GM19372 (cell line): ENCODE data around the gene SNAPC5.
"Not testable (repeated sequence)": the region's sequence is repeated elsewhere in the genome, so short reads cannot be mapped to it uniquely, and the experiment has no call there.

Source experiments
- ATAC-seq: cut with Tn5 transposase; IDR thresholded peaks from one replicate; pipeline ENCODE4 v1.9.1; 2021; ENCODE audit warnings: mild to moderate bottlenecking, low read depth, moderate library complexity; ENCODE audit not compliant: unreplicated experiment

The SNAPC5 gene, protein sequence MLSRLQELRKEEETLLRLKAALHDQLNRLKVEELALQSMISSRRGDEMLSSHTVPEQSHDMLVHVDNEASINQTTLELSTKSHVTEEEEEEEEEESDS

DNA sequence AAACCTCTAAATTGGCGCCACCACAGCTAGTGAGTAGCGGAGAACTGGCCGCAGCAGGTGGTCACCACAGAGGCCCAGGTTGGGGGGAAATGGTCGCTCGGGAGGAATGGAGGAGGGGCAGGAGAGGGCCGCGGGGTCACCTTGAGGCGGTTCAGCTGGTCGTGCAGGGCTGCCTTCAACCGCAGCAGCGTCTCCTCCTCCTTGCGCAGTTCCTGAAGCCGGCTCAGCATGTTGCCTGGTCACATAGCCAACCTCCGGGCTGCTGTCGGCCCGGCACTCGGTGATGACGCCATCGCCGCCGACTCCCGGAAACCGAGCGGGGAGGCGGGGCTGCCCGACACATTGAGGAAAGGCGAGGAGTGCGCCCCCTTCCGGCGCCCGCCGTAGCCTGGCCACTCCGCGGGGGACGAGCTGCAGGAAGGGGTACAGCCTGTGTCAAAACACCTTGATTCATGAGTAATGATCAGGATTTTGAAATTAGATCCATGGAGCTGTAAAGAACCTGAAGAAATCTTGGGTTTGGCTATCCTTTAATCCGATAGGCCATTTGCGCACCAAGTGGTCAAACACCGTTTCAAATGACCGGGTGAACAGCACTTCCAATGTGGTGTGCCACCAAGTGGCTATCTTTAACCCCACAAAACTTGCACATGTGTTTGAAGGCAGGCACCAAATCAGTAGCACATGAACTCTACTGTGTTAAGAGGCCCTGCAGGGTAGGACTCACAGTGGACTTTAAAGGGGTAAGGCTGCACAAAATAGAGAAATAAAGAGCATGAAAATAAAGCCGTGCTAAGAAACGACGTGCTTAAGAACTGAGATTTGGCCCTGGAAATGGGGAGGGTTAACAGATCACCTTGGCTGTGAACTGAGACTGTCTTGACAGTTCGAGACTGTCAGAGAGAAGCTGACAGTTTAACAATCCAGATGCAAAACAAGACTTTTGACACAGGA is at the start of gene SNAPC5:
Gene SNAPC5, minus strand, starts transcription at position 261 of the 954 bp plus-strand sequence. Its CDS starts 31 bp downstream, at position 230.
- ATAC-seq = peak; percentile 89

DNA sequence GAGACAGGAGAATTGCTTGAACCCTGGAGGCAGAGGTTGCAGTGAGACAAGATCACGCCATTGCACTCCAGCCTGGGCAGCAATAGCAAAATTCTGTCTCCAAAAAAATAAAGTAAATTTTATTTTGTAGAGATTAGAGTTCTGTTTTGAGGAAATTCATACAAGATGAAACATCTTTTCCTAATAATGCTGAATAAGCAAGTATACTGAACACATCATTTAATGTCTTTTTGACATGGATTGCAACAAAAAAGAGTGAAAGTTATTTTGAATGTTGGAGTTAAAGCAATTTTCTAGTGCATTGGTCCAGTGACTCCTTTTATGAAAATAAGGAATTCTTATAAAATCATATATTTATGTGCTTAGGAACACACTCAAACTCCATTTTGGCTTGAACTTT is 47.7 kb upstream of the SNAPC5 start:
- ATAC-seq = no peak

- no peak for ATAC-seq
These were observed 45.3 kb upstream of the SNAPC5 start for GRCh38 chr15:66542896-66543295.

- ATAC-seq = no peak
These were observed 37.5 kb upstream of the SNAPC5 start for GRCh38 chr15:66535056-66535455.

GRCh38 chr15:66524838-66525237 is 27.3 kb upstream of the SNAPC5 start:
- ATAC-seq = no peak

DNA sequence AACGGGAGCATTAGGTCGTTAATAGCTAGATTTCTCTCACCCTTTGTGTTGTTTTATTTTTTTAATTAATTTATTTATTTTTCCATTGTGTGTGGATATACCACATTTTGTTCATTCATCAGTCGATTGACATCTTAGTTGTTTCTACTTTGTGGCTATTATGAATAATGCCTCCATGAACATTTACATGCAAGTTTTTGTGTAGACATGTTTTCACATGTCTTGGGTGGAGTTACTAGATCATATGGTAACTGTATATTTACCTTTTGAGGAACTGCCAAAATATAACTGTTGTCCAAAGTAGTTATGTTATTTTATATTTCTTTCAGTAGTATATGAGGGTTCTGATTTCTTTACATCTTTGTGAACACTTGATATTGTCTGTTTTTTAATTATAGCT is 26.4 kb upstream of the SNAPC5 start:
- no peak for ATAC-seq

DNA sequence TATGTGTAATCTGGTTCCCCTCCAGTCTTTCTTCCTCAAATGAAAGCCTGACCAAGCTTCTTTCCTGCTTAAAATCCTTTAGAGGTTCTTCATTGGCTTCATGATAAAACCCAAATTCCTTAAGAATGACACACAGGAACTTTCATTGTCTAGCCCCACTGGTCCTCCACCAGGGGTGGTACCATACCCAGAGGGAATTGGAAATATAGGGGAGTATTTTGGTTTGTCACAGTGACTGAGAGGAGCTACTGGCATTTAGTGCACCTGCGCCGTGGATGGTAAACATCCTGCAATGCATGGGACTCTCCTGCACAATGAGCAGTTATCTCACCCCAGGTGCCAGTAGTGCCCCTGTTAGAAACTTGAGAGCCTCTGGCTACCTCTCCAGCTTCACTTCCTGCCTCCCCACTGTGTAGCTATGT is 18.4 kb upstream of the SNAPC5 start:
- no peak for ATAC-seq

GRCh38 chr15:66514586-66514985 is 17.0 kb upstream of the SNAPC5 start:
- no peak for ATAC-seq

DNA sequence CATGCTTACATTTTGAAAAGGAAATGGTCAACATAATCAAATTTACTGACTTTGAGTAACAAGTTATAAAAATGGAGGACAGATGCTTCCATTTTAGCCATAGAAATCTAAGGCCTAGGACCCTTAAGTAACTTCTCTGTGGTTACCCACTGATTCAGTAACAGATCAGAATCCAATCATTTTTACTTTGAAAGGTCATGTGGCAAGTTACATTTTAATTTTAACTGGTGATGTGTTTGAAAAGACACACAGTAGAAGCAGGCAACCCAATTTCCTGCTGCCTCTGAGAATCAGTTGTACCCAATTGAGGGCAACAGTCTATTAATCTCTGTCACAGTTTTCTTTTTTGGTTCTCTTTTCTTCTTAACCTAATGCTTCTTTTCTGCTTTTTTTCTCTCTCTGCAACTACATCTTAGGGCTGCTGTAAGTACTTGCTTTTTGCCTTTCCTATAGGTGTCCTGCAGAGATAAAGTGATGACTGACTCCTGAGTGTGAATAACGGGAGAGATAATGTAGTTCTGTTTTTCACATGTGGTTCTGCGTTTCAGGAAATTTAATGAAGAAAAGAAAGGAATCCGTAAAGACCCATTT is 10.8 kb upstream of the SNAPC5 start:
- no peak for ATAC-seq

DNA sequence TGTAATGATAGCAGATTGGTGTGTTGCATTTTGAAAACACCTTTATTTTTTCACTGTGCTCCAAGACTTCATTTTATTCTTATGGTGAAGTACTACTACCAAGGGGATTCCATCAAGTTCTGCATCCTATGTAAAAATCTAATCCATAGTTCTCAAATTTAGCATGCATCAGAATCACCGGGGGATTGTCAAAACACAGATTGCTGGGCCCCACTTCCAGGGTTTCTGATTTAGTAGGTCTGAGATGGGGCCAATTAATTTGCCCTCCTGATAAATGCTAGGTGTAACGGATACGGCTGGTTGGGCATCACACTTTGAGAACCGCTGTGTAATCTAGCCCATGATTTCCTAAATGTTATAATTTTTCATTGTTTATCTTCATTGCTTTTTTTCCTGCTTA is 8.3 kb upstream of the SNAPC5 start:
- ATAC-seq = no peak

DNA sequence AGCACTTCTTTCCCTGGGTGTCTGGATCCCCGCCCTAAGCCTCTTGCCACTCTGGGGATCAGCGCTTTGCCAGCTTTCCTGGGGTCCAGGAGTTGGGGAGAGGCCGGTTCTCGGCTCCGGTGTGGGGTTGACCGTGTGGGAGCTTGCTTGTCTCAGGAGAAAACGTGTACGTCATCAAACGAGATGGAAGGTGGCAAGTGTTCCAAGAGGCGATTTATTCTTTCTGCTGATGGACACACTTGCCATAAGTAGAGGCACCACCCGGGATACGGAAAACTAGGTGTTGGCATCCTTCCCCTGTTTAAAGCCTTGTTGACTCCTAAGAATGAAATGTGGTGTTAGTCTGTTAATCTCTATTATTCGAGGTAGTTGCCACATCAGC is 7.9 kb upstream of the SNAPC5 start:
- no peak for ATAC-seq

DNA sequence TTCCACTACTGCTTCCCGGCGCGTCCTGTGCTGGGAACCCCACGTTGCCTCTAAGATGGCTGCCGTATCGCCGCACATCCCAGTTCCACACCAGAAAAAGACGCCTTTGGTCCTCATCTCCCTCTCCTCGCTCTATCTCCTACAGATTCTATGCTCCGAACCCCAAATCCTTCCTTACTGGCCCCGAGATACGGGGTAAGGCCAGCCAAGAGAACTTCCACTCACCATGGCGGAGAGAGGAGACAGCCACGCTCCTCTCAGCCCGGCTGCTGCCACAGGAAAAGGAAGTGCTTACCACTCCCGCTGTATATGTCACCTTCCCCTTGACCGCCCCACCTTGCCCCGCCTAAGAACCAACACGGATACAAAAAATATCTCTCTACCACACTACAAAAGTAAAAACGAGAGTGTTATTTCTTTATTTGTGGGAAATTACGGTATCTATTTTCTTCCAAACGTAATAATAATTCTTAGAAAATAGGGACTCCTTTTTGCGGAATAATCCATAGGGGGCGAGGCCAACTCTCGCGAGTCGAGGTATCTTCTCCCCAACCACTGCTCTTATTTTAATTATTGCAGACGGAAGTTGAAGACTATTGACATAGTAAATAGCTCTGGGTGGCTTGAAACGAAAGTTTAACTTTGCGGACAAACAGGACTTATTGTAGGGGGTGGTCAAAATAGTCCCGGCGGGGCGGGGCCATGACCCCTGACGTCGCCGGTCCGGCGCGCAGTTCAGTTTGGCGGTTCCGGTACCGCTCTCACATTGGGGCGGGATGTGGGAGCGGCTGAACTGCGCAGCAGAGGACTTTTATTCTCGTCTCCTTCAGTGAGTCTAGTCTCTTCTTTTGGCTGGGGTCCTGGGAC is 7.2 kb upstream of the SNAPC5 start, which contains the start of the genes RPL4 and ZWILCH:
Gene RPL4, minus strand, starts transcription at position 293 of the 867 bp plus-strand sequence. Its CDS starts 65 bp downstream, at position 228.
Gene ZWILCH, plus strand, starts transcription at position 764 of the 867 bp plus-strand sequence. Its CDS starts 13 bp downstream, at position 777.
- peak; percentile 77 for ATAC-seq

- ATAC-seq = no peak
These were observed 6.4 kb upstream of the SNAPC5 start for GRCh38 chr15:66503780-66504562.

GRCh38 chr15:66503041-66503648 is 5.6 kb upstream of the SNAPC5 start:
- not testable (repeated sequence) for ATAC-seq

- ATAC-seq = no peak
These were observed 4.9 kb upstream of the SNAPC5 start for GRCh38 chr15:66502491-66502890.

GRCh38 chr15:66500346-66500745 is 2.8 kb upstream of the SNAPC5 start:
- not testable (repeated sequence) for ATAC-seq

GRCh38 chr15:66498501-66499386 is 1.2 kb upstream of the SNAPC5 start:
- ATAC-seq = no peak

DNA sequence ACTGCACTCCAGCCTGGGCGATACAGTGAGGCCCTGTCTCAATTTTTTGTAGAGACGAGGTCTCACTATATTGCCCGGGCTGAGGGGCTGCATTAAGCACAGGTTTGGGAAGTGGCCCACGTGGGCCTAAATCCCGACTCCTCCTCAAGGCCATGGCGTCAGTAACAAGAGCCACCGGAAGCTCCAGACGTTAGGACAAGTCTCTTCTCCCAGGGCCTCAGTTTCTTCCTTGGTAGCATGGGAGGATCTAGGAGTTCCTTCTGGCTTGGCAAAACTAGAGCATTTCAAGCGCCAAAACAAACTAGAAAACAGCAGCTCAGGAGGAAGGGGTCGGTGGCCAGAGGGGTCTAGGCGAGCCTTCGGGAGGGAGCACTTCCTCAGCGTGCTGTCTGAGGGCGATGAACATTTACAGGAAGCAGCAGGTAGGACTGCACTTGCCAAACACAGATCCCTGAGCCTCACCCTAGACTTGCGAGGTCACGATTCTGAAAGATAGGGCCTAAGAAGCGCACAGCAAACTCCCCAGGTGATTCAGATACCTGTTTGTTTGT is 536 bp downstream of the SNAPC5 start:
- ATAC-seq = peak; percentile 19
